H9 (cell line): ENCODE results near the gene SLC38A11. TPM values are rescaled to one million over a fixed set of nuclear protein-coding genes. Genes with fewer than 3 reads are reported as not detected.

Experiments
- DNase-seq: peaks from one replicate; pipeline ENCODE4 v3.0.0-alpha.2; 2017
- H2AFZ ChIP-seq: one replicate; pipeline ENCODE4 v1.6.1; 2013; ENCODE audit warnings: mild to moderate bottlenecking, low read length, control low read depth, moderate library complexity
- H2AK5ac ChIP-seq: 2 replicates; pipeline ENCODE4 v1.6.1; 2013; ENCODE audit warnings: low read length, control low read depth, mixed read lengths; ENCODE audit not compliant: insufficient read length
- H2BK120ac ChIP-seq: one replicate; pipeline ENCODE4 v1.6.1; 2013; ENCODE audit warnings: low read depth, mild to moderate bottlenecking, low read length, control low read depth, inconsistent platforms; ENCODE audit not compliant: poor library complexity, severe bottlenecking
- H2BK12ac ChIP-seq: 2 replicates; pipeline ENCODE4 v1.6.1; 2013; ENCODE audit warnings: low read length, control low read depth, mixed read lengths, low read depth; ENCODE audit not compliant: insufficient read length
- H2BK15ac ChIP-seq: 2 replicates; pipeline ENCODE4 v1.6.1; 2013; ENCODE audit warnings: low read depth, low read length, control low read depth
- H2BK20ac ChIP-seq: one replicate; pipeline ENCODE4 v1.6.1; 2013; ENCODE audit warnings: low read depth, mild to moderate bottlenecking, low read length, control low read depth, inconsistent platforms; ENCODE audit not compliant: poor library complexity, severe bottlenecking
- H2BK5ac ChIP-seq: 2 replicates; pipeline ENCODE4 v1.6.1; 2013; ENCODE audit warnings: low read length, control low read depth, mixed read lengths; ENCODE audit not compliant: insufficient read length
- H3K14ac ChIP-seq: 2 replicates; pipeline ENCODE4 v1.6.1; 2013; ENCODE audit warnings: low read length, control low read depth; ENCODE audit not compliant: insufficient read depth
- H3K18ac ChIP-seq: 2 replicates; pipeline ENCODE4 v1.6.1; 2013; ENCODE audit warnings: low read depth, mild to moderate bottlenecking, mixed read lengths, low read length, control low read depth; ENCODE audit not compliant: insufficient read length
- H3K23ac ChIP-seq: 2 replicates; pipeline ENCODE4 v1.6.1; 2013; ENCODE audit warnings: low read length, control low read depth, mixed read lengths, low read depth; ENCODE audit not compliant: insufficient read length
- H3K23me2 ChIP-seq: 2 replicates; pipeline ENCODE4 v1.6.1; 2013; ENCODE audit warnings: low read depth, mild to moderate bottlenecking, mixed read lengths, low read length, control low read depth; ENCODE audit not compliant: insufficient read length, poor library complexity, severe bottlenecking
- H3K27ac ChIP-seq: 2 replicates; pipeline ENCODE4 v1.5.1; 2013; ENCODE audit warnings: low read length, control low read depth, mixed read lengths, low read depth; ENCODE audit not compliant: insufficient read length
- H3K27me3 ChIP-seq: 2 replicates; pipeline ENCODE4 v1.6.1; 2013; ENCODE audit warnings: low read length, control low read depth, inconsistent platforms; ENCODE audit not compliant: insufficient read depth
- H3K4ac ChIP-seq: 2 replicates; pipeline ENCODE4 v1.6.1; 2013; ENCODE audit warnings: low read depth, mild to moderate bottlenecking, control low read depth, inconsistent platforms, low read length, moderate library complexity
- H3K4me1 ChIP-seq: 2 replicates; pipeline ENCODE4 v1.6.1; 2013; ENCODE audit warnings: low read length, control low read depth, inconsistent platforms; ENCODE audit not compliant: insufficient read depth
- H3K4me2 ChIP-seq: 2 replicates; pipeline ENCODE4 v1.6.1; 2013; ENCODE audit warnings: low read length, control low read depth, mixed read lengths; ENCODE audit not compliant: insufficient read length, insufficient read depth
- H3K56ac ChIP-seq: 2 replicates; pipeline ENCODE4 v1.6.1; 2013; ENCODE audit warnings: low read depth, mild to moderate bottlenecking, mixed read lengths, low read length, control low read depth; ENCODE audit not compliant: insufficient read length
- H3K79me1 ChIP-seq: 2 replicates; pipeline ENCODE4 v1.6.1; 2013; ENCODE audit warnings: low read depth, mild to moderate bottlenecking, moderate library complexity, low read length, control low read depth, inconsistent platforms; ENCODE audit not compliant: insufficient read depth, poor library complexity, severe bottlenecking
- H3K79me2 ChIP-seq: 2 replicates; pipeline ENCODE4 v1.6.1; 2013; ENCODE audit warnings: low read length, control low read depth, inconsistent platforms; ENCODE audit not compliant: insufficient read depth
- H3K9ac ChIP-seq: 2 replicates; pipeline ENCODE4 v1.6.1; 2013; ENCODE audit warnings: low read length, control low read depth, mixed read lengths; ENCODE audit not compliant: insufficient read length; ENCODE audit errors: extremely low read depth
- H3K9me3 ChIP-seq: one replicate; pipeline ENCODE4 v1.6.1; 2013; ENCODE audit warnings: low read depth, low read length, inconsistent platforms; ENCODE audit not compliant: control insufficient read depth
- H3T11ph ChIP-seq: one replicate; pipeline ENCODE4 v1.6.1; 2013; ENCODE audit warnings: mild to moderate bottlenecking, low read length, control low read depth, inconsistent platforms
- H4K20me1 ChIP-seq: one replicate; pipeline ENCODE4 v1.6.1; 2013; ENCODE audit not compliant: control insufficient read depth, insufficient read length, insufficient read depth
- H4K5ac ChIP-seq: 2 replicates; pipeline ENCODE4 v1.6.1; 2013; ENCODE audit warnings: low read depth, mild to moderate bottlenecking, mixed read lengths, low read length, control low read depth; ENCODE audit not compliant: insufficient read length
- H4K8ac ChIP-seq: replicated peaks from 2 replicates; pipeline ENCODE4 v1.6.1; 2013; ENCODE audit warnings: low read length, control low read depth, mixed read lengths, low read depth; ENCODE audit not compliant: insufficient read length
- H4K91ac ChIP-seq: 2 replicates; pipeline ENCODE4 v1.6.1; 2013; ENCODE audit warnings: low read depth, mild to moderate bottlenecking, moderate library complexity, mixed read lengths, low read length, control low read depth; ENCODE audit not compliant: insufficient read length
- H3K27ac Mint-ChIP-seq, 3 experiments: 2 replicates in 2 of 3; 3 replicates in 1 of 3; pipeline ENCODE4 v1.8.0; 2020 to 2021; ENCODE audit warnings: mixed read lengths in 3 of 3, mild to moderate bottlenecking in 1 of 3, moderate library complexity in 1 of 3
- H3K27me3 Mint-ChIP-seq: 2 replicates; pipeline ENCODE4 v1.8.0; 2021; ENCODE audit warnings: low read depth, mild to moderate bottlenecking, moderate library complexity, mixed read lengths
- H3K36me3 Mint-ChIP-seq, 3 experiments: 2 replicates in 2 of 3; 3 replicates in 1 of 3; pipeline ENCODE4 v1.8.0; 2020 to 2021; ENCODE audit warnings: low read depth in 3 of 3, mixed read lengths in 3 of 3; ENCODE audit not compliant: insufficient read depth in 1 of 3
- H3K4me1 Mint-ChIP-seq, 2 experiments: 2 replicates each; pipeline ENCODE4 v1.8.0; 2020; ENCODE audit warnings: mixed read lengths in 2 of 2
- H3K4me3 Mint-ChIP-seq, 2 experiments: 2 replicates in 1 of 2; 3 replicates in 1 of 2; pipeline ENCODE4 v1.8.0; 2020 to 2021; ENCODE audit warnings: mild to moderate bottlenecking in 2 of 2, mixed read lengths in 2 of 2, moderate library complexity in 1 of 2
- H3K9me3 Mint-ChIP-seq, 2 experiments: 2 replicates in 1 of 2; 3 replicates in 1 of 2; pipeline ENCODE4 v1.8.0; 2020; ENCODE audit warnings: mild to moderate bottlenecking in 2 of 2, mixed read lengths in 2 of 2, moderate library complexity in 1 of 2
- WGBS: extraction: QIAGEN DNeasy Blood & Tissue Kit; methylation state at CpG from one replicate; pipeline ENCODE4 v1.1.7; 2013; ENCODE audit warnings: missing lambda C conversion rate, low lambda C conversion rate, mixed read lengths; ENCODE audit not compliant: insufficient read length; ENCODE audit errors: extremely low coverage; 5-methylcytosine and 5-hydroxymethylcytosine counted together
- total RNA-seq: library from RNA; stranded (reverse); gene quantifications from 2 replicates; pipeline ENCODE4 v1.2.1, GENCODE V29; 2021
- TF ChIP-seq, protein P1 (sequence below): fragments of 200-600 bp; sonication (generic); conservative IDR thresholded peaks from 3 replicates; pipeline ENCODE4 v1.8.0; 2021; ENCODE audit warnings: antibody characterized with exemption, mild to moderate bottlenecking

Gene SLC38A11
- total RNA-seq, 1 experiment from 2014 or later = not detected

DNA sequence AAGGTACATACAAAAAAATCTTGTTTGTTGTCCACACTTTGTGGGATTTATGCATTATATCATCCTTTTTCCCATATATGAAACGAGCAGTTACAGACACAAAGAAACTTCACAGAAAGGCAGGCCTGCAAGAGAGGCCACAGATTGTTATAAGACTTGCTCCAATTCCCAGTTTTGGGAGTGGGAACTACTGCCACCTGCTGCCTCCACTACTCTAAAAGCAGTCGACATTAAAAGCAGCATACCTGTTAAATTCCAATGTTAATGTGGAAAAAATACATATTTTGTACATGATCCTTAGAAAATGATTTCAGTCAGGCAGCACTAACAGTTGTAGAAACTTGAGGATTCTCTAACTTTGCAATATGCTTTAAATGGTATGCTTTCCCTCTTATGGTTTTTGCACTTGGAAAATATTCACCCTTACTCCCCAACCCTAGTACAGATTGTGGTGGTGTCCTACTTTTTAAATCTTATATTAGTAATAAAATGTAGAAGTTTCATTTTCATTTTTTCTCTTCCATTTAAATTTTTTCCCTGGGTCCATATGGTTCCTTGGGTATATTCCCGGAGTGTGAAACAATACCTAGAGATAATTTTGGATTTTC lies 37.9 kb downstream of the SLC38A11 start:
- TF ChIP-seq, protein P1, sequence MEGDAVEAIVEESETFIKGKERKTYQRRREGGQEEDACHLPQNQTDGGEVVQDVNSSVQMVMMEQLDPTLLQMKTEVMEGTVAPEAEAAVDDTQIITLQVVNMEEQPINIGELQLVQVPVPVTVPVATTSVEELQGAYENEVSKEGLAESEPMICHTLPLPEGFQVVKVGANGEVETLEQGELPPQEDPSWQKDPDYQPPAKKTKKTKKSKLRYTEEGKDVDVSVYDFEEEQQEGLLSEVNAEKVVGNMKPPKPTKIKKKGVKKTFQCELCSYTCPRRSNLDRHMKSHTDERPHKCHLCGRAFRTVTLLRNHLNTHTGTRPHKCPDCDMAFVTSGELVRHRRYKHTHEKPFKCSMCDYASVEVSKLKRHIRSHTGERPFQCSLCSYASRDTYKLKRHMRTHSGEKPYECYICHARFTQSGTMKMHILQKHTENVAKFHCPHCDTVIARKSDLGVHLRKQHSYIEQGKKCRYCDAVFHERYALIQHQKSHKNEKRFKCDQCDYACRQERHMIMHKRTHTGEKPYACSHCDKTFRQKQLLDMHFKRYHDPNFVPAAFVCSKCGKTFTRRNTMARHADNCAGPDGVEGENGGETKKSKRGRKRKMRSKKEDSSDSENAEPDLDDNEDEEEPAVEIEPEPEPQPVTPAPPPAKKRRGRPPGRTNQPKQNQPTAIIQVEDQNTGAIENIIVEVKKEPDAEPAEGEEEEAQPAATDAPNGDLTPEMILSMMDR = peak; percentile 73
- DNase-seq = peak; percentile 43
- no peak overlapping the region for H3K27ac ChIP-seq

More for the DNA sequence above, 37.9 kb downstream of the SLC38A11 start:
- Mint-ChIP-seq H3K27ac (no peak overlapping the region), H3K9me3 (no peaks in the 10 kb centered on the region), H3K4me3 (no peak overlapping the region), H3K4me1 (peaks cover 33 to 34% of the 10 kb centered on the region in 2 experiments), H3K36me3 (no peaks in the 10 kb centered on the region), H3K27me3 (no peaks in the 10 kb centered on the region)
- H3K4me1 ChIP-seq = peaks cover 5% of the 10 kb centered on the region; the same call in 1 of the 2 replicates
- H3T11ph ChIP-seq = no peak overlapping the region
- no peak overlapping the region for H4K8ac ChIP-seq
- WGBS = no CpG with 5 or more reads among the region's 3 CpGs
- no peaks in the 10 kb centered on the region for H4K20me1 ChIP-seq
- no peaks in the 10 kb centered on the region for H3K27me3 ChIP-seq
- no peak overlapping the region for H4K91ac ChIP-seq
- H2BK5ac ChIP-seq = no peak overlapping the region
- H3K4me2 ChIP-seq = no peak overlapping the region
- H3K9me3 ChIP-seq = no peaks in the 10 kb centered on the region
- no peak overlapping the region for H4K5ac ChIP-seq
- no peak overlapping the region for H3K23ac ChIP-seq
- H2AK5ac ChIP-seq = no peak overlapping the region
- H3K79me1 ChIP-seq = no peaks in the 10 kb centered on the region
- no peaks in the 10 kb centered on the region for H3K79me2 ChIP-seq
- H2BK20ac ChIP-seq = no peak overlapping the region
- no peak overlapping the region for H3K9ac ChIP-seq
- no peak overlapping the region for H2AFZ ChIP-seq
- H2BK120ac ChIP-seq = no peak overlapping the region
- no peaks in the 10 kb centered on the region for H3K23me2 ChIP-seq
- H3K18ac ChIP-seq = no peak overlapping the region
- no peak overlapping the region for H3K56ac ChIP-seq
- H2BK12ac ChIP-seq = no peak overlapping the region
- no peak overlapping the region for H2BK15ac ChIP-seq
- H3K4ac ChIP-seq = no peak overlapping the region
- no peak overlapping the region for H3K14ac ChIP-seq
